ENCODE results near the gene ATP11B. TPM values are rescaled to one million over a fixed set of nuclear protein-coding genes. Genes with fewer than 3 reads are reported as not detected.

The ATP11B gene
- total RNA-seq, 4 donors from 2014 or later = 45.8 to 61.3 (median 49.4) TPM

- H3K9me3 ChIP-seq = no peaks in the 10 kb centered on the region
- H3K27ac ChIP-seq (replicated peaks in 1 of 4) = no peak overlapping the region
- no peak for DNase-seq (ENCODE audit: extremely low spot score)
- H3K36me3 ChIP-seq = no peaks in the 10 kb centered on the region
- no peaks in the 10 kb centered on the region for H3K27me3 ChIP-seq
- intact Hi-C loops (cut with DNase I) = no loop called here
- H3K4me3 ChIP-seq = no peak overlapping the region
- H3K4me1 ChIP-seq = peaks cover 18 to 47% (median 38%) of the 10 kb centered on the region in 4 donors
- 98% methylated on average over 8 of the region's 8 CpGs for WGBS
- TF ChIP-seq POLR2A (IDR thresholded peaks at IDR 0.05; ENCODE audit: low read depth) (no peak), CTCF (IDR thresholded peaks at IDR 0.05) (no peak), EP300 (IDR thresholded peaks at IDR 0.05) (no peak)
Observed at GRCh38 chr3:182800508-182800907, 7.2 kb downstream of the ATP11B start.

GRCh38 chr3:182802413-182803390 lies 9.4 kb downstream of the ATP11B start:
- DNase-seq (ENCODE audit: extremely low spot score) = no peak
- intact Hi-C loops (cut with DNase I) = no loop called here
- Histone ChIP-seq H3K4me3 (no peak overlapping the region), H3K27me3 (no peaks in the 10 kb centered on the region), H3K27ac (replicated peaks in 1 of 4) (no peak overlapping the region), H3K4me1 (peaks cover 13 to 37% (median 23%) of the 10 kb centered on the region in 4 donors), H3K9me3 (no peaks in the 10 kb centered on the region), H3K36me3 (no peaks in the 10 kb centered on the region)
- 73% methylated on average over 6 of the region's 6 CpGs for WGBS
- TF ChIP-seq EP300 (IDR thresholded peaks at IDR 0.05) = no peak
- no peak for TF ChIP-seq POLR2AphosphoS5 (IDR thresholded peaks at IDR 0.05)
- no peak for TF ChIP-seq POLR2A (IDR thresholded peaks at IDR 0.05; ENCODE audit: low read depth)
- TF ChIP-seq CTCF (IDR thresholded peaks at IDR 0.05) = no peak

- Histone ChIP-seq H3K4me3 (no peak overlapping the region), H3K9me3 (no peaks in the 10 kb centered on the region), H3K4me1 (peaks cover 13 to 35% (median 26%) of the 10 kb centered on the region in 4 donors), H3K36me3 (no peaks in the 10 kb centered on the region), H3K27ac (replicated peaks in 1 of 4) (no peak overlapping the region), H3K27me3 (no peaks in the 10 kb centered on the region)
- WGBS = 83% methylated on average over 4 of the region's 4 CpGs
- intact Hi-C loops (cut with DNase I) = no loop called here
- DNase-seq (ENCODE audit: extremely low spot score) = no peak
- TF ChIP-seq EP300 (IDR thresholded peaks at IDR 0.05) (no peak), CTCF (IDR thresholded peaks at IDR 0.05) (no peak), POLR2A (IDR thresholded peaks at IDR 0.05; ENCODE audit: low read depth) (no peak), POLR2AphosphoS5 (IDR thresholded peaks at IDR 0.05) (no peak)
Observed at GRCh38 chr3:182803596-182803995, 10.3 kb downstream of the ATP11B start.

GRCh38 chr3:182807061-182807460 lies 13.8 kb downstream of the ATP11B start:
- intact Hi-C loops (cut with DNase I) = no loop called here
- no peaks in the 10 kb centered on the region for H3K27me3 ChIP-seq
- no peaks in the 10 kb centered on the region for H3K36me3 ChIP-seq
- peaks cover 26 to 44% (median 34%) of the 10 kb centered on the region in 4 donors for H3K4me1 ChIP-seq
- H3K4me3 ChIP-seq = no peak overlapping the region
- no peak overlapping the region for H3K27ac ChIP-seq (replicated peaks in 1 of 4)
- no peak for TF ChIP-seq POLR2A (IDR thresholded peaks at IDR 0.05; ENCODE audit: low read depth)
- TF ChIP-seq CTCF (IDR thresholded peaks at IDR 0.05) = no peak
- TF ChIP-seq EP300 (IDR thresholded peaks at IDR 0.05) = no peak
- no peak for TF ChIP-seq POLR2AphosphoS5 (IDR thresholded peaks at IDR 0.05)
- H3K9me3 ChIP-seq = no peaks in the 10 kb centered on the region
- DNase-seq (ENCODE audit: extremely low spot score) = no peak
- WGBS = 75% methylated on average over 1 of the region's 1 CpG

Measured in esophagus muscularis mucosa (tissue), 4 donors.